Measurements from ENCODE around the gene RPRD1B. TPM values are rescaled to one million over a fixed set of nuclear protein-coding genes. Genes with fewer than 3 reads are reported as not detected.

The RPRD1B gene
- total and polyA plus RNA-seq, 2 donors (not counting 3 experiments of a cell fraction or from before 2014, with no cell fraction given): 13.0 to 29.3 TPM

- dilution Hi-C loops (cut with MboI; ENCODE audit: extremely low pct_ligation_motif_present, low sequenced_read_pairs): no loop called here
- TF ChIP-seq FOS (IDR thresholded peaks at IDR 0.05; ENCODE audit: borderline replicate concordance, insufficient read depth, low read length): no peak
- no TSS peak for BruUV-seq (replicated peaks)
- Histone ChIP-seq H4K20me1 (replicated peaks; ENCODE audit: control insufficient read depth, extremely low read depth, insufficient read depth, low read length) (no peaks in the 10 kb centered on the region), H3K4me2 (ENCODE audit: insufficient read depth, low read length) (no peak overlapping the region), H3K27ac (ENCODE audit: insufficient read depth, low read depth, low read length) (no peak overlapping the region), H2AFZ (ENCODE audit: low read depth, low read length) (no peak overlapping the region), H3K9me1 (replicated peaks; ENCODE audit: control insufficient read depth, extremely low read depth, insufficient read depth, low read length) (no peaks in the 10 kb centered on the region), H3K36me3 (ENCODE audit: control insufficient read depth in 2 of 2, extremely low read depth in 1 of 2, insufficient read depth in 2 of 2, low read length in 2 of 2) (no peaks in the 10 kb centered on the region), H3K79me2 (ENCODE audit: control insufficient read depth, insufficient read depth, low read length) (no peaks in the 10 kb centered on the region), H3K9me3 (replicated peaks; ENCODE audit: control insufficient read depth, insufficient read depth, low read length) (no peaks in the 10 kb centered on the region), H3K4me3 (replicated peaks in 1 of 3; ENCODE audit: insufficient read depth in 1 of 3, low read depth in 1 of 3, low read length in 3 of 3) (no peak overlapping the region), H3K4me1 (ENCODE audit: control insufficient read depth, extremely low read depth, insufficient read depth, low read length) (peaks cover 58% of the 10 kb centered on the region), H3K27me3 (ENCODE audit: control insufficient read depth in 2 of 2, insufficient read depth in 2 of 2, low read length in 2 of 2) (no peaks in the 10 kb centered on the region), H3K9ac (replicated peaks; ENCODE audit: extremely low read depth, insufficient read depth, low read length) (no peak overlapping the region)
- ChIA-PET CTCF (interaction anchor here (1.1 to 4.8 kb wide), 9 partner anchors 13 to 108 kb away, joined by 4 to 43 read pairs (median 9); no protein-coding TSS in a partner anchor), POLR2A (no interaction called here)
- intact Hi-C loops (cut with micrococcal nuclease): loop anchor here (1.0 to 2.0 kb wide), 2 partner anchors 52 to 108 kb away; partner anchors contain the start of gene TGM2
- DNase-seq (ENCODE audit: low read depth, low spot score) (no peak), FAIRE-seq (no peak)
These were observed 79.4 kb downstream of the RPRD1B start for GRCh38 chr20:38112930-38113294.

GRCh38 chr20:38113401-38114325 lies 80.1 kb downstream of the RPRD1B start:
- dilution Hi-C loops (cut with MboI; ENCODE audit: extremely low pct_ligation_motif_present, low sequenced_read_pairs): no loop called here
- Histone ChIP-seq H2AFZ (ENCODE audit: low read depth, low read length) (peak overlapping the region; percentile 25), H3K79me2 (ENCODE audit: control insufficient read depth, insufficient read depth, low read length) (no peaks in the 10 kb centered on the region), H3K9me1 (replicated peaks; ENCODE audit: control insufficient read depth, extremely low read depth, insufficient read depth, low read length) (no peaks in the 10 kb centered on the region), H3K4me3 (replicated peaks in 1 of 3; ENCODE audit: insufficient read depth in 1 of 3, low read depth in 1 of 3, low read length in 3 of 3) (no peak overlapping the region), H3K4me1 (ENCODE audit: control insufficient read depth, extremely low read depth, insufficient read depth, low read length) (peaks cover 61% of the 10 kb centered on the region), H3K9me3 (replicated peaks; ENCODE audit: control insufficient read depth, insufficient read depth, low read length) (no peaks in the 10 kb centered on the region), H3K27ac (ENCODE audit: insufficient read depth, low read depth, low read length) (peak overlapping the region; percentile 10), H4K20me1 (replicated peaks; ENCODE audit: control insufficient read depth, extremely low read depth, insufficient read depth, low read length) (no peaks in the 10 kb centered on the region), H3K36me3 (ENCODE audit: control insufficient read depth in 2 of 2, extremely low read depth in 1 of 2, insufficient read depth in 2 of 2, low read length in 2 of 2) (no peaks in the 10 kb centered on the region), H3K27me3 (ENCODE audit: control insufficient read depth in 2 of 2, insufficient read depth in 2 of 2, low read length in 2 of 2) (no peaks in the 10 kb centered on the region), H3K9ac (replicated peaks; ENCODE audit: extremely low read depth, insufficient read depth, low read length) (no peak overlapping the region), H3K4me2 (ENCODE audit: insufficient read depth, low read length) (no peak overlapping the region)
- FAIRE-seq: peak; percentile 67
- intact Hi-C loops (cut with micrococcal nuclease): loop anchor here (1.0 to 2.0 kb wide), 2 partner anchors 52 to 107 kb away; partner anchors contain the start of gene TGM2
- BruUV-seq (replicated peaks): no TSS peak
- TF ChIP-seq FOS (IDR thresholded peaks at IDR 0.05; ENCODE audit: borderline replicate concordance, insufficient read depth, low read length): no peak
- no peak for TF ChIP-seq MYC (IDR thresholded peaks at IDR 0.05; ENCODE audit: low read depth, low read length)
- TF ChIP-seq JUN (IDR thresholded peaks at IDR 0.05; ENCODE audit: borderline replicate concordance, insufficient read depth, insufficient read length, low read depth): no peak
- TF ChIP-seq POLR2A (IDR thresholded peaks at IDR 0.05; ENCODE audit: low read depth, low read length): no peak
- TF ChIP-seq CTCF (IDR thresholded peaks at IDR 0.05; ENCODE audit: extremely low read depth in 1 of 2, insufficient read depth in 1 of 2, low read depth in 1 of 2, low read length in 2 of 2): peak; percentile 27 to 50
- TF ChIP-seq POLR2AphosphoS5 (IDR thresholded peaks at IDR 0.05; ENCODE audit: insufficient read depth, low read depth, low read length): no peak
- TF ChIP-seq MAX (IDR thresholded peaks at IDR 0.05; ENCODE audit: insufficient read depth, insufficient read length): no peak
- TF ChIP-seq GATA2 (IDR thresholded peaks at IDR 0.05; ENCODE audit: insufficient read depth, insufficient read length, low read depth, low read length): peak; percentile 22
- CTCF ChIA-PET: interaction anchor here (0.8 to 4.8 kb wide), 15 partner anchors 10 to 112 kb away, joined by 3 to 43 read pairs (median 8); no protein-coding TSS in a partner anchor
- POLR2A ChIA-PET: interaction anchor here (0.5 kb wide), 1 partner anchor 28 kb away, joined by 6 read pairs; no protein-coding TSS in a partner anchor
- no peak for DNase-seq (ENCODE audit: low read depth, low spot score)
